Left ventricle myocardium inferior (tissue), 1 donor: ENCODE data around the gene SORCS3. TPM values are rescaled to one million over a fixed set of nuclear protein-coding genes. Genes with fewer than 3 reads are reported as not detected.

ENCODE experiments used
- DNase-seq: peaks from one replicate; pipeline ENCODE4 v3.0.0-alpha.2; 2020
- H3K27ac ChIP-seq: fragments of 200-600 bp; replicated peaks from 2 replicates; pipeline ENCODE4 v1.8.0; 2021
- H3K27me3 ChIP-seq: fragments of 200-600 bp; 2 replicates; pipeline ENCODE4 v1.8.0; 2021; ENCODE audit warnings: low read depth
- H3K36me3 ChIP-seq: fragments of 200-600 bp; 2 replicates; pipeline ENCODE4 v1.8.0; 2021
- H3K4me1 ChIP-seq: fragments of 200-600 bp; 2 replicates; pipeline ENCODE4 v1.8.0; 2021
- H3K4me3 ChIP-seq: fragments of 200-600 bp; 2 replicates; pipeline ENCODE4 v1.8.0; 2021; ENCODE audit warnings: mild to moderate bottlenecking, moderate library complexity
- H3K9me3 ChIP-seq: fragments of 200-600 bp; replicated peaks from 2 replicates; pipeline ENCODE4 v1.8.0; 2021
- CTCF ChIP-seq: fragments of 200-600 bp; IDR thresholded peaks from 2 replicates; pipeline ENCODE4 v1.8.0; 2021; ENCODE audit warnings: antibody characterized with exemption, mild to moderate bottlenecking, borderline replicate concordance
- intact Hi-C: fragments of 100-400 bp; cut with micrococcal nuclease; formaldehyde crosslinking; loops from one replicate; pipeline ENCODE4 v1.11.0; 2022
- total RNA-seq: library from RNA; stranded (reverse); fragmentation: NEBNext Ultra II Directional; extraction: Animal tissue kit (Norgen Biotek cat#: 25700); gene quantifications from one replicate; pipeline ENCODE4 v1.2.1, GENCODE V29; 2021
- donor health status: DM: no; HTN: yes; CAD: no; lungs with severe emphysema.

SORCS3 gene
- total RNA-seq, 1 donor from 2014 or later: 0.03 TPM

- no peak overlapping the region for H3K4me3 ChIP-seq
- H3K9me3 ChIP-seq: no peaks in the 10 kb centered on the region
- H3K27me3 ChIP-seq: peaks cover 8% of the 10 kb centered on the region
- TF ChIP-seq CTCF: no peak
- H3K36me3 ChIP-seq: no peaks in the 10 kb centered on the region
- no peak overlapping the region for H3K27ac ChIP-seq
- no peak for DNase-seq
- no peaks in the 10 kb centered on the region for H3K4me1 ChIP-seq
- intact Hi-C loops: no loop called here
Observed at GRCh38 chr10:105023211-105024111, 382.4 kb downstream of the SORCS3 start.

GRCh38 chr10:105024184-105024583 lies 383.1 kb downstream of the SORCS3 start:
- H3K4me3 ChIP-seq: no peak overlapping the region
- no peak for TF ChIP-seq CTCF
- H3K4me1 ChIP-seq: no peaks in the 10 kb centered on the region
- DNase-seq: no peak
- no peaks in the 10 kb centered on the region for H3K9me3 ChIP-seq
- no peak overlapping the region for H3K27ac ChIP-seq
- peaks cover 8% of the 10 kb centered on the region for H3K27me3 ChIP-seq
- no peaks in the 10 kb centered on the region for H3K36me3 ChIP-seq
- intact Hi-C loops: no loop called here

GRCh38 chr10:105025092-105025491 lies 384.0 kb downstream of the SORCS3 start:
- intact Hi-C loops: no loop called here
- H3K36me3 ChIP-seq: no peaks in the 10 kb centered on the region
- no peak for DNase-seq
- H3K27ac ChIP-seq: no peak overlapping the region
- H3K27me3 ChIP-seq: peaks cover 8% of the 10 kb centered on the region
- no peak for TF ChIP-seq CTCF
- no peak overlapping the region for H3K4me3 ChIP-seq
- no peaks in the 10 kb centered on the region for H3K9me3 ChIP-seq
- H3K4me1 ChIP-seq: no peaks in the 10 kb centered on the region

GRCh38 chr10:105026566-105026965 lies 385.5 kb downstream of the SORCS3 start:
- H3K27me3 ChIP-seq: peaks cover 8% of the 10 kb centered on the region
- no peak overlapping the region for H3K27ac ChIP-seq
- no peak overlapping the region for H3K4me3 ChIP-seq
- intact Hi-C loops: no loop called here
- H3K36me3 ChIP-seq: no peaks in the 10 kb centered on the region
- TF ChIP-seq CTCF: no peak
- DNase-seq: no peak
- no peaks in the 10 kb centered on the region for H3K9me3 ChIP-seq
- H3K4me1 ChIP-seq: no peaks in the 10 kb centered on the region

DNA sequence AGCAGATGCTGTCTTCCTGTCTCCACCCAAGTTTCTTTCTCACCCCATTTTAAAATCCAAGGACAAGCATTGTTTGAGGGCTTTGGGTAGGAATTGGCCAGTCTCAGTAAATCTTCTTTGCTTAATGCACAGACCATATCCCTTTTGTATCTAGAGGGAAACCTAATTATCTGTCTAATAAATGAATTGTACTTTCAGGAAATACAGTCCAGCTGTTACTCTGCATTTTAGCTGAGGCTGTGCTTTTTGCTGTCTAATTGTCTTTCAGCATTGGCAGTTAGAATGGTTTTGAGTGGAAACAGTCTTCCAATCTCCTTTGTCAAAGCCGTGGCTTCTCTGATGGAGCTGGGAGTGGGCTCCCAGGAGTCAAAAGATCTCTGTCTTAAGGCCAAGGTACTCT lies 388.2 kb downstream of the SORCS3 start:
- Histone ChIP-seq H3K9me3 (no peaks in the 10 kb centered on the region), H3K27ac (no peak overlapping the region), H3K4me3 (no peak overlapping the region), H3K36me3 (no peaks in the 10 kb centered on the region), H3K27me3 (peaks cover 8% of the 10 kb centered on the region), H3K4me1 (no peaks in the 10 kb centered on the region)
- no peak for TF ChIP-seq CTCF
- no peak for DNase-seq
- intact Hi-C loops: no loop called here
